Left lung (tissue), 10 donors: Measurements from ENCODE around the gene FNDC3B. TPM values are rescaled to one million over a fixed set of nuclear protein-coding genes. Genes with fewer than 3 reads are reported as not detected.

Source experiments
- ATAC-seq: fragments of 200-7000 bp; cut with Tn5 transposase; one replicate; pipeline ENCODE4 v1.9.1; 2020; ENCODE audit warnings: moderate library complexity
- DNase-seq, 4 donors: peaks; one replicate each; pipeline ENCODE4 v3.0.0-alpha.2; 2013 to 2020
- H3K27ac ChIP-seq, 2 donors: fragments of 200-600 bp; sonication (generic) in 1 of 2; one replicate each; pipeline versions ENCODE4 v1.5.0 to v1.8.0; 2020 to 2021
- H3K27me3 ChIP-seq, 2 donors: fragments of 200-600 bp; sonication (generic) in 1 of 2; one replicate each; pipeline versions ENCODE4 v1.5.0 to v1.8.0; 2020 to 2021
- H3K36me3 ChIP-seq, 2 donors: fragments of 200-600 bp; sonication (generic) in 1 of 2; one replicate each; pipeline versions ENCODE4 v1.5.0 to v1.8.0; 2020 to 2021
- H3K4me1 ChIP-seq, 2 donors: fragments of 200-600 bp; one replicate each; pipeline ENCODE4 v1.8.0; 2021
- H3K4me3 ChIP-seq, 2 donors: fragments of 200-600 bp; sonication (generic) in 1 of 2; one replicate each; pipeline versions ENCODE4 v1.5.0 to v1.8.0; 2020 to 2021; ENCODE audit warnings: mild to moderate bottlenecking in 1 of 2
- H3K9me3 ChIP-seq, 2 donors: fragments of 200-600 bp; sonication (generic) in 1 of 2; one replicate each; pipeline versions ENCODE4 v1.5.0 to v1.8.0; 2020 to 2021
- CTCF ChIP-seq, 2 donors: fragments of 200-600 bp; sonication (generic) in 1 of 2; IDR thresholded peaks; one replicate each; pipeline versions ENCODE4 v1.5.0 to v1.8.0; 2021; ENCODE audit warnings: antibody characterized with exemption in 2 of 2
- intact Hi-C, 2 donors: fragments of 100-400 bp; cut with DNase I; formaldehyde crosslinking; loops; one replicate each; pipeline versions ENCODE4 v1.11.2 to v1.14.2; 2022
- polyA plus RNA-seq, 6 donors: library from polyadenylated mRNA; unstranded; fragments of 120-200 nt; gene quantifications; one replicate each; pipeline ENCODE4 v1.2.1, GENCODE V29; 2013; ENCODE audit not compliant: insufficient read length in 6 of 6
- total RNA-seq, 2 donors: library from RNA; stranded (reverse); fragmentation: NEBNext Ultra II Directional; extraction: Animal tissue kit (Norgen Biotek cat#: 25700); gene quantifications; one replicate each; pipeline ENCODE4 v1.2.1, GENCODE V29; 2021
- donor health status: DM: no; HTN: yes; CAD: no.
- donor health status: DM: no; HTN: no; CAD: no.

The FNDC3B gene
- total and polyA plus RNA-seq, 8 donors, result 35.2 to 185 (median 42.3) TPM

- intact Hi-C loops, result no loop called here
Measured at GRCh38 chr3:172174513-172175253, 135.3 kb downstream of the FNDC3B start.

GRCh38 chr3:172175254-172175599 is 135.8 kb downstream of the FNDC3B start:
- H3K9me3 ChIP-seq, result no peaks in the 10 kb centered on the region
- peaks cover 13 to 74% of the 10 kb centered on the region in 2 donors for H3K4me1 ChIP-seq
- H3K36me3 ChIP-seq, result peaks cover 0 to 8% of the 10 kb centered on the region in 2 donors
- no peaks in the 10 kb centered on the region for H3K27me3 ChIP-seq
- H3K27ac ChIP-seq, result peak overlapping the region in 1 of 2 donors; percentile 43
- no peak overlapping the region for H3K4me3 ChIP-seq
- intact Hi-C loops, result no loop called here
- ATAC-seq (no peak), DNase-seq (no peak)
- TF ChIP-seq CTCF (IDR thresholded peaks at IDR 0.05), result no peak

More at GRCh38 chr3:172174513-172175253, 135.3 kb downstream of the FNDC3B start:
- H3K36me3 ChIP-seq, result peaks cover 0 to 8% of the 10 kb centered on the region in 2 donors
- no peak for TF ChIP-seq CTCF (IDR thresholded peaks at IDR 0.05)
- peak in 2 of 4 donors; percentile 60 to 67 for DNase-seq
- peaks cover 15 to 74% of the 10 kb centered on the region in 2 donors for H3K4me1 ChIP-seq
- H3K27me3 ChIP-seq, result no peaks in the 10 kb centered on the region
- peak overlapping the region in 1 of 2 donors; percentile 43 for H3K27ac ChIP-seq
- no peak overlapping the region for H3K4me3 ChIP-seq
- no peak for ATAC-seq
- no peaks in the 10 kb centered on the region for H3K9me3 ChIP-seq

GRCh38 chr3:172176061-172176770 is 136.8 kb downstream of the FNDC3B start:
- Histone ChIP-seq H3K4me3 (no peak overlapping the region), H3K27me3 (no peaks in the 10 kb centered on the region), H3K9me3 (no peaks in the 10 kb centered on the region), H3K36me3 (no peaks in the 10 kb centered on the region), H3K27ac (peak overlapping the region; percentile 8 to 67), H3K4me1 (peaks cover 13 to 78% of the 10 kb centered on the region in 2 donors)
- no peak for TF ChIP-seq CTCF (IDR thresholded peaks at IDR 0.05)
- ATAC-seq (peak; percentile 26), DNase-seq (no peak)
- intact Hi-C loops, result no loop called here

- peak overlapping the region in 1 of 2 donors; percentile 67 for H3K27ac ChIP-seq
- H3K27me3 ChIP-seq, result no peaks in the 10 kb centered on the region
- intact Hi-C loops, result no loop called here
- H3K36me3 ChIP-seq, result no peaks in the 10 kb centered on the region
- ATAC-seq (no peak), DNase-seq (no peak)
- no peak overlapping the region for H3K4me3 ChIP-seq
- H3K9me3 ChIP-seq, result no peaks in the 10 kb centered on the region
- TF ChIP-seq CTCF (IDR thresholded peaks at IDR 0.05), result no peak
- peaks cover 13 to 83% of the 10 kb centered on the region in 2 donors for H3K4me1 ChIP-seq
Measured at GRCh38 chr3:172177046-172177445, 137.7 kb downstream of the FNDC3B start.

GRCh38 chr3:172177803-172178316 is 138.5 kb downstream of the FNDC3B start:
- TF ChIP-seq CTCF (IDR thresholded peaks at IDR 0.05), result no peak
- Histone ChIP-seq H3K9me3 (no peaks in the 10 kb centered on the region), H3K4me1 (peaks cover 13 to 86% of the 10 kb centered on the region in 2 donors), H3K27me3 (no peaks in the 10 kb centered on the region), H3K27ac (no peak overlapping the region), H3K36me3 (no peaks in the 10 kb centered on the region), H3K4me3 (no peak overlapping the region)
- ATAC-seq (no peak), DNase-seq (no peak)
- intact Hi-C loops, result no loop called here
